ENCODE measurements around the gene DDTL.
"Not testable (repeated sequence)": the region's sequence is repeated elsewhere in the genome, so short reads cannot be mapped to it uniquely, and the experiment has no call there.

The DDTL gene

DNA sequence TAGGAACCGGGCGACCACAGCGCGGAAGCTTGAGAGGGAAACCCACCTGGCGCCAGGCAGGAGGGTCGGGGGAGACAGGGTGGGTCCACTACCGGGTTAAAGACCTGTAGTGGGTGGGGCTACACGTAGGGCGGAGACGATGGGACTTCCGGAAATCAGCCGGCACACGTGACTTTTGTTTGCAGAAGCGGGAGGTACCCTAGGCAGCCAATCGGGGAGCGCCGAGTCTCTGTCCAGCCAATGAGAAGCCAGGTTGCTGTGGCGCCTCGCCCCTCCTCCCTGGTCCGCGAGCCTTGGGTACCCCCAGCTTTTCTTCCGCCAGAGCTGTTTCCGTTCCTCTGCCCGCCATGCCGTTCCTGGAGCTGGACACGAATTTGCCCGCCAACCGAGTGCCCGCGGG, at the start of gene DDTL:
Gene DDTL, plus strand, starts transcription at position 321 of the 400 bp plus-strand sequence. Its CDS starts 27 bp downstream, at position 348.
- not testable (repeated sequence) for DNase-seq (ENCODE audit: low spot score); H3K4me3 ChIP-seq; H3K27ac ChIP-seq

DNA sequence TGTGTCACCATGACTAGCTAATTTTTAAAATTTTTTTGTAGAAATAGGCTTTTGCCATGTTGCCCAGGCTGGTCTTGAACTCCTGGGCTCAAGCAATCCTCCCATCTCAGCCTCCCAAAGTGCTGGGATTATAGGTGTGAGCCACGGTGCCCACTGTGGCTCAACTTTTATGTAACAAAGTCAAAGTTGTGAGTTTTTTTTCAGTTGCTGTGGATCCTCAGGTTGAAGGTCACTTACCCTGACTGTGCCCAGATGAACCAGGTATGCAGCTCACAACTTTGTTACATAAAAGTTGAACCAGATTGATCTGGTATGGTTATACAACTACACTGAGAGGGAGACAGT, 46.4 kb upstream of the DDTL start:
- DNase-seq (ENCODE audit: low spot score); H3K4me3 ChIP-seq: not testable (repeated sequence)
- H3K27ac ChIP-seq = peak overlapping the region; percentile 37 to 72

DNA sequence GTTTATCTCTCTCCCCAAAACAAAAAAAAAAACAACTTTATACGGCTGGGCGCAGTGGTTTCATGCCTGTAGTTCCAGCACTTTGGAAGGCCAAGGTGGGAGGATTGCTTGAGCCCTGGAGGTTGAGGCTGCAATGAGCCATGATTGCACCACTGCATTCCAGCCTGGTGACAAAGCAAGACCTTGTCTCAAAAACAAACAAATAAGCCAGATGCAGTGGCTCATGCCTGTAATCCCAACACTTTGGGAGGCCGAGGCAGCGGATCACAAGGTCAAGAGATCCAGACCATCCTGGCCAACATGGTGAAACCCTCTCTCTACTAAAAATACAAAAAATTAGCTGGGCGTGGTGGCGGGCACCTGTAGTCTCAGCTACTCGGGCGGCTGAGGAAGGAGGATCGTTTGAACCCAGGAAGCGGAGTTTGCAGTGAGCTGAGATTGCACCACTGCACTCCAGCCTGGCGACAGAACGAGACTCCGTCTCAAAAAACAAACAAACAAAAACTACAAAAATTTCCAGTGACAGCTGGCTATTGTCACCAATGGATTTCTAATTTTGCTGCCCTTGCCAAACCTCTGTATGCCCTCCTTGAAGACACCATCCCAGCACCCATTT, 45.0 kb upstream of the DDTL start:
- H3K4me3 ChIP-seq; DNase-seq (ENCODE audit: low spot score): not testable (repeated sequence)

DNA sequence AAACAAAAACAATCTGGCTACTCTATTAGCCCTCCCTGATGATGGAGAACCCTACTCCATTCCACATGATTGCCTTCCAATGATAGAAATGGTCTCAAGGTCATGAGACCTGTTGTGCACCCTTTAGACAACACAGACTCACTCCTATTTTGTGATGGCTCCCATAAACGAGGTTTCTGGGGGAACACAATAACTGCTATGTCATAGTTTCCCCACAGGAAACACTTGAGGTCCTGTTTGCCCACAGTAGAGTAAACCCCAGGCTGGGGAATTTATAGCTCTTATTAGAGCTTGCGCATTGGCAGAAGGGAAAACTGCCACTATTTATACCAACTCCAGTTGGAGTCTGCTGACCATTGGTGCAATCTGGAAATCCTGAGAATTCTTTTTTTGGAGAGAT, 43.8 kb upstream of the DDTL start:
- DNase-seq (ENCODE audit: low spot score) = no peak
- Histone ChIP-seq H3K27ac (no peak overlapping the region), H3K4me3 (no peak overlapping the region)
- TF ChIP-seq, protein P1, sequence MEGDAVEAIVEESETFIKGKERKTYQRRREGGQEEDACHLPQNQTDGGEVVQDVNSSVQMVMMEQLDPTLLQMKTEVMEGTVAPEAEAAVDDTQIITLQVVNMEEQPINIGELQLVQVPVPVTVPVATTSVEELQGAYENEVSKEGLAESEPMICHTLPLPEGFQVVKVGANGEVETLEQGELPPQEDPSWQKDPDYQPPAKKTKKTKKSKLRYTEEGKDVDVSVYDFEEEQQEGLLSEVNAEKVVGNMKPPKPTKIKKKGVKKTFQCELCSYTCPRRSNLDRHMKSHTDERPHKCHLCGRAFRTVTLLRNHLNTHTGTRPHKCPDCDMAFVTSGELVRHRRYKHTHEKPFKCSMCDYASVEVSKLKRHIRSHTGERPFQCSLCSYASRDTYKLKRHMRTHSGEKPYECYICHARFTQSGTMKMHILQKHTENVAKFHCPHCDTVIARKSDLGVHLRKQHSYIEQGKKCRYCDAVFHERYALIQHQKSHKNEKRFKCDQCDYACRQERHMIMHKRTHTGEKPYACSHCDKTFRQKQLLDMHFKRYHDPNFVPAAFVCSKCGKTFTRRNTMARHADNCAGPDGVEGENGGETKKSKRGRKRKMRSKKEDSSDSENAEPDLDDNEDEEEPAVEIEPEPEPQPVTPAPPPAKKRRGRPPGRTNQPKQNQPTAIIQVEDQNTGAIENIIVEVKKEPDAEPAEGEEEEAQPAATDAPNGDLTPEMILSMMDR (IDR thresholded peaks at IDR 0.05) = no peak

More for the DNA sequence above, 45.0 kb upstream of the DDTL start:
- H3K27ac ChIP-seq = not testable (repeated sequence)

DNA sequence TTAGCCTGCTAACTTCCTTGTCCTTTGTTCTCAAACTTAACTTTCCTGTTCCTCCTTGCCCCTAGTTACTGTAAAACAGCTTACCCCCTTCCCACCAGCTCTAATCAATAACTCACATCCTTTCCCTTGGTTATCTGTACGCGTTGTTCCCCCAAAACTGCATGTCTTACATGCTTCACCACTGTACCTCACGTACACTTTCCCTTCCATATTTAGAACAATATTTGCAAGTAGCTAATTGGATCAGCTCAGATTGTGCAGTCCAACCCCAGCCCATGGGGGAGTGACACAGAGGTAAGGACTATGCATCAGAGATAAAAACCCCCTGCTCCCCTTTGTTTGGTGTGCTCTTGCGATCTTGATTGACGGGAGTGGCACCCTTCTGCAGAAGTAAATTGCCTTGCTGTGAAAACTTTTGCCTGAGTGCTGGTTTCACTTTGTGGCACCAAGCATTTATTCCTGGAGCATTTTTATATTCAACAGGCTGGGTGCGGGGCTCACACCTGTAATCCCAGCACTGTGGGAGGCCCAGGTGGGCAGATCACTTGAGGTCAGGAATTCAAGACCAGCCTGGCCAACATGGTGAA, 41.6 kb upstream of the DDTL start:
- H3K4me3 ChIP-seq = no peak overlapping the region
- DNase-seq (ENCODE audit: low spot score) = no peak
- TF ChIP-seq, protein P1 (IDR thresholded peaks at IDR 0.05) = no peak
- H3K27ac ChIP-seq = no peak overlapping the region

DNA sequence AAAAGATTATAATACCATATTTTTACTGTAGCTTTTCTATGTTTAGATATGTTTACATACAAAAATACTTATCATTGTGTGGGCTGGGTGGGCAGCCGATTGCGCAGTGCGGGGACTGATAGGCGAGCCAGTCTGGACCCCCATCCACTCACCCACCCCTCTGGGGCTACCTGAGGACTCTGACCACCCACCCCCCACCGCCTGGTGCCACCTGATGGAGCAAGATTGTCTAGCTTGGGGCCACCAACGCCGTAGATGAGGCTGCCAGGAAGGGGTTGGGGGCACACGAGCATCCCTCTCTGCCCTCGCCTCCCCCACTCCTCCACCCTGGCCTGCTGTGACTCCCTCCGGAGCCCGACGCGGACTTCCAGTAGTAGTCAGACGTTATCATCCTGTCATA, 40.1 kb upstream of the DDTL start:
- DNase-seq (ENCODE audit: low spot score) = no peak
- no peak overlapping the region for H3K27ac ChIP-seq
- H3K4me3 ChIP-seq = no peak overlapping the region
- TF ChIP-seq, protein P1 (IDR thresholded peaks at IDR 0.05) = no peak

DNA sequence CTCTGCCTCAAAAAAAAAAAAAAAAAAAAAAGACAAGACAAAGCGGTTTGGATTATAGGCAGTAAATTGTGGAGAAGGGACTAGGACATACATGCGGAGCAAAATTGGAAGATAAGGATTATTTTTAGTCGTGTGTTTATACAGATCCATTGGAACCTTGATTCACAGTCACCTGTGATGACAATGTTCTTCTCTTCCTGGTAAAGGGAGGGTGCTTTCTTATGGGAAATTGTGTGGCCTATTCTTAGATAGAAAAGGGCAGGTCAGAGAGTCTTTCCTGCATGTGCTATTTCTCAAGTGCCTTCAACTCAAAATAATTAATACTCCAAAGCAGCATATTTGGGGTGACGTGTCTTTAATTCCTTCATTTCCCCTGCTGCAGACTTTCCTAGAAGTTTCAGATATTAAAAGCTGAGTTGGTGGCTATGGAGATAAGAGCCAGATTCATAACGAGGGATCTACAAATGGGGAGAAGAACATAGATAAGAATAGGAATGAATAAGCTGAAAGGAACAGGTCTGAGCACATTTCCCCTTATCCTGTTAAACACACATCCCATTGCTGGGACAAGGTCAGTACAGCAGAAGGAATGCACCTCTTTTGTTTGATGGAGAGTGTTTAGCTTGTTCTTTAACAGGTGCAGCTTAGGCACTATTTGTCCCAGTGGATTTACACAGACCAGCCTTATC, 28.2 kb upstream of the DDTL start:
- TF ChIP-seq, protein P1 (IDR thresholded peaks at IDR 0.05) = no peak
- no peak overlapping the region for H3K4me3 ChIP-seq
- H3K27ac ChIP-seq = no peak overlapping the region
- no peak for DNase-seq (ENCODE audit: low spot score)

DNA sequence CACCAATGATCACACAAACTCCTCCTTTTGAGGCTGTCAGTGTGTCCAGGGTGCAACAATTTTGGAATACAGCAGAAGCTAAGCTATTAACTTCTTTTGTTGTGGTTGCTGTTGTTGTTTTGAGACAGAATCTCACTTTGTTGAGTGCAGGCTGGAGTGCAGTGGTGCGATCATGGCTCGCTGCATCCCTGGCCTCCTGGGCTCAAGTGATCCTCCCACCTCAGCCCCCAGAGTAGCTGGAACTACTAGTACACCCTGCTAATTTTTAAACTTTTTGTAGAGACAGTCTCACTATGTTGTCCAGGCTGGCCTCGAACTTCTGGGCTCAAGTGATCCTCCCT, 27.7 kb upstream of the DDTL start:
- H3K4me3 ChIP-seq = no peak overlapping the region
- no peak overlapping the region for H3K27ac ChIP-seq
- TF ChIP-seq, protein P1 (IDR thresholded peaks at IDR 0.05) = no peak
- no peak for DNase-seq (ENCODE audit: low spot score)

DNA sequence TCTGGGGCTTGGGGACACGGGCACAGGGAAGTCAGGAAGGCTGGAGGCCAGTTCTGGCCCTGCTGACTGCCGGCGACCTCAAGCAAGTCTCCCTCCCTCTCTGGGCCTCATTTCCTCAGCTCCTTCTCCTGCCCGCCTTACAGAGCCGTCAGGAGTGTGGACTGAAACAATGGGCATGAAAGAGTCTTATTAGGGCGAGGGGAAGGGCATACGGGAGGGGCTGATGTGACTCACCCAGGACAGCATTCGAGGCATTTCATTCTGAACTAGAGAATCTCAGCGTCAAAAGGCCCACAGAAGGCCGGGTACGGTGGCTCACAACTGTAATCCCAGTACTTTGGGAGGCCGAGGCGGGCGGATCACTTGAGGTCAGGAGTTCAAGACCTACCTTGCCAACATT, 26.5 kb upstream of the DDTL start:
- DNase-seq (ENCODE audit: low spot score); H3K27ac ChIP-seq: not testable (repeated sequence)

DNA sequence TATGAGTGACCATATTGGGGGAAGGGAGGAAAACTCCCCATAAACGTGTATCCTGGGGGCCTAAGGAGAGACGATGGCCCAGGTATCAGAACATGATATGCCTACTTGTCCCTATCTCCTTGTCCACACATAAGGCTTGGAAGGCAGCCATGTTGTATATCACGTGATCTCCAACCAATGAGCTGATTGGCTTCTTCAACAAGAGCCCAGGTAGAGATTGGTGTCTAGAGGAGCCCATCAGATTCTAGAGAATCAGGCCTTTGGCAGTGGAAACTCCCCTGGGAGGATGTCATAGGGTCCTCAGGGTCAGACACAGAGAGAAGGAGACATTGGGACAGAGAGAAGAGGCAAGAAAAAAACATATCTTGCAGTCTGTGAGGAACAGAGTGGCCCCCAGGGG, 19.3 kb upstream of the DDTL start:
- not testable (repeated sequence) for H3K27ac ChIP-seq; H3K4me3 ChIP-seq; DNase-seq (ENCODE audit: low spot score)

More for the DNA sequence above, 26.5 kb upstream of the DDTL start:
- not testable (repeated sequence) for H3K4me3 ChIP-seq

DNA sequence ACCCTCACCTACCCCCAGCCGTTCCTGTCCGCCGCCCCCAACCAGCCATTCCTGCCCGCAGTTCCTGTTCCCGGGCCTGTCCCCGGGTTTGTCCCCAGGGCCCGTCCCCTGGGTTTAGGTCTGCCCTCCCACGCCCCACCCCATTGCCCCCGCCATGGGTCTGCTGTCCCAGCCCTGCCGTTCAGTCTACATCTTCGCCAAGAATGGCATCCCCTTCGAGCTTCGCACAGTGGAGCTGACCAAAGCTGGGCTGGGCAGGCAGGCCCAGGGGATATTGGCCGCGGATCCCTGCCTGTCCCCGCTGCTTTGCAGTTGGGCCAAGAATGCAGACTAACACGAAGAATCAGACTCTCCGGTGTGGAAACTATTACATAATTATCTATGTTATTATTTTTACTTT, 16.9 kb upstream of the DDTL start:
- not testable (repeated sequence) for H3K4me3 ChIP-seq; H3K27ac ChIP-seq; DNase-seq (ENCODE audit: low spot score)

DNA sequence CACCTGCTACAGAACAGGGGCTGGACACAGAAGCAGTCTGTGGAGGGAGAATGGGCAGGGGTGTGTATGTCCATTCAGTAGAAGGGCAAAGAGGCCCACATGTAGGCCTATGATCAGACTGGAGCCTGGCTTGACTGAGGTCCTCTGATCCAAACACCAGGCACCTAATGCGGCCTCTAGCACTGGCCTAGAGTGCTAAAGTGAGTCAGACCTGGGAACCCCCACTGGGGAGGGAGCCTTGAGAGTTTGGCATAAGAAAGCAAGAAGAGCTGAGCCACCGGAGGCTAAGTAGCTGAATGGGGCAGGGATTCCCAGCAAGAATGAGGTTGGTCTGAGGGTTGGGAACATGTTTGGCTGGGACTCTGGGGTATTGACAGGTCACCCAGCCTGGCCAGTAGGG, 15.3 kb upstream of the DDTL start:
- not testable (repeated sequence) for H3K4me3 ChIP-seq; DNase-seq (ENCODE audit: low spot score); H3K27ac ChIP-seq

DNA sequence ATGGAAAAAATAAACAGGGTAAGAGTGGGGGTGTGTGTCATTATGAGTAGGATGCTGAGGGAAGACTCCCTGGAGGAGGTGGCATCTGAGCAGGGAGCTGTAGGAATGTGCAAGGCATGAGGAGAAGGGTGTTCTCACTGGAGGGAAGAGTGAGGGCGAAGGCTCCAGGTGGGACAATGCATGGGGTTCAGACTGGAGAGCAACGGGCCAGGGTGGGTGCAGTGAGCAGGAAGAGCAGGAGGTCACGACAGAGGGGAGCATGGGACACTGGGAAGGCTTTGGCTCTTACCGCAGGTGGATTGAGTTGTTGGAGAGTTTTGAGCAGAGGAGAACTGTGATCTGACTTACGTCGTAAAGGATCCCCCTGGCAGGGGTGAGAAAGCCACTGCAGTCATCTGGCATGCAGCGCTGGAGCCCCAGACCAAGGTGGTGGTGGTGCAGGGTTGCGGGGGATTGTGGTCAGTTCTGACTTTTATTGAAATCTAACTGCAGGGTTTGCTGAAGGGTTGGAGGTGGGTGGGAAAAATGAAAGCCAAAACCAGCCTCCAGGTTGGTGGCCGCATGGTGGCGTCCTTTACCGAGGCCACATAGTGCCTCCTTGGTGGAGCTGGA, 13.8 kb upstream of the DDTL start:
- not testable (repeated sequence) for DNase-seq (ENCODE audit: low spot score); H3K4me3 ChIP-seq; H3K27ac ChIP-seq
